HG02623 (cell line): ENCODE results near the gene SSBP3.
"Not testable (repeated sequence)": the region's sequence is repeated elsewhere in the genome, so short reads cannot be mapped to it uniquely, and the experiment has no call there.

Experiments used
- ATAC-seq: cut with Tn5 transposase; IDR thresholded peaks from one replicate; pipeline ENCODE4 v1.9.1; 2021; ENCODE audit warnings: moderate library complexity; ENCODE audit not compliant: unreplicated experiment

SSBP3 gene

GRCh38 chr1:54355931-54356679 is 50.1 kb downstream of the SSBP3 start:
- ATAC-seq: no peak

GRCh38 chr1:54354899-54355298 is 51.3 kb downstream of the SSBP3 start:
- no peak for ATAC-seq

GRCh38 chr1:54353959-54354358 is 52.2 kb downstream of the SSBP3 start:
- ATAC-seq: no peak

GRCh38 chr1:54352755-54353154 is 53.4 kb downstream of the SSBP3 start:
- ATAC-seq: no peak

GRCh38 chr1:54350360-54350759 is 55.8 kb downstream of the SSBP3 start:
- ATAC-seq: no peak

GRCh38 chr1:54348700-54349021 is 57.5 kb downstream of the SSBP3 start:
- no peak for ATAC-seq

GRCh38 chr1:54347955-54348699 is 58.1 kb downstream of the SSBP3 start:
- no peak for ATAC-seq

- ATAC-seq: no peak
Measured at GRCh38 chr1:54347261-54347954, 58.8 kb downstream of the SSBP3 start.

- ATAC-seq: not testable (repeated sequence)
Measured at GRCh38 chr1:54345548-54345947, 60.6 kb downstream of the SSBP3 start.

GRCh38 chr1:54345116-54345515 is 61.1 kb downstream of the SSBP3 start:
- ATAC-seq: no peak

- ATAC-seq: no peak
Measured at GRCh38 chr1:54342742-54343687, 63.2 kb downstream of the SSBP3 start.

GRCh38 chr1:54342288-54342687 is 63.9 kb downstream of the SSBP3 start:
- ATAC-seq: no peak

- no peak for ATAC-seq
Measured at GRCh38 chr1:54341763-54342162, 64.4 kb downstream of the SSBP3 start.

- no peak for ATAC-seq
Measured at GRCh38 chr1:54340878-54341277, 65.3 kb downstream of the SSBP3 start.

- no peak for ATAC-seq
Measured at GRCh38 chr1:54340434-54340833, 65.8 kb downstream of the SSBP3 start.

- ATAC-seq: no peak
Measured at GRCh38 chr1:54339126-54339525, 67.1 kb downstream of the SSBP3 start.

GRCh38 chr1:54338464-54338863 is 67.7 kb downstream of the SSBP3 start:
- no peak for ATAC-seq

- no peak for ATAC-seq
Measured at GRCh38 chr1:54337928-54338327, 68.3 kb downstream of the SSBP3 start.

GRCh38 chr1:54337034-54337433 is 69.2 kb downstream of the SSBP3 start:
- no peak for ATAC-seq

GRCh38 chr1:54336116-54336515 is 70.1 kb downstream of the SSBP3 start:
- no peak for ATAC-seq

GRCh38 chr1:54335755-54336108 is 70.5 kb downstream of the SSBP3 start:
- no peak for ATAC-seq
